ENCODE results near the gene MLLT11.

MLLT11 gene, protein sequence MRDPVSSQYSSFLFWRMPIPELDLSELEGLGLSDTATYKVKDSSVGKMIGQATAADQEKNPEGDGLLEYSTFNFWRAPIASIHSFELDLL

GRCh38 chr1:151060007-151060656, at the start of gene MLLT11:
Gene MLLT11 (plus strand): TSS chr1:151060397. CDS start chr1:151067225, 6,828 bp downstream.
- DNase-seq = no peak

- DNase-seq = no peak
Observed at GRCh38 chr1:151011154-151011850, 48.9 kb upstream of the MLLT11 start.

- DNase-seq = no peak
Observed at GRCh38 chr1:151012684-151013471, 47.3 kb upstream of the MLLT11 start.

DNA sequence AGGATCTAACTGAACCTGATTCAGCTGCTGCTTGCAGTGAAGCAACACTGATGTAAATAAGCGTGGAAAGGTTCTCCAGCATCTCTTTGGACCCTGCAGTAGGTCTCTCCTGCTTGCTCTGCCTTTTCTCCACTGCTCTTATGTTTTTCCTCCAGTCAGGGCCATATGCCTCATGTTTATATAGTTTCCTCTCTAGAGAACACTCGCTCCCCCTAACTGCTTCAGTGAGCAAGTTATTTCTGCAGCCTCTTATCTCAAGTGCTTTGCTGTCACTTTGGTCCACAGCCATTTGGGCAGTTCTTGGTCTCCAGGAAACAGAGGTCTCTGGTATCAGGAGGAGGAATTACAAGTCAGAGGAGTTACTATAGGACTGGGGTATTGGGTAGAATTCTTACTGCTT, 46.7 kb upstream of the MLLT11 start:
- peak; percentile 27 for DNase-seq

DNA sequence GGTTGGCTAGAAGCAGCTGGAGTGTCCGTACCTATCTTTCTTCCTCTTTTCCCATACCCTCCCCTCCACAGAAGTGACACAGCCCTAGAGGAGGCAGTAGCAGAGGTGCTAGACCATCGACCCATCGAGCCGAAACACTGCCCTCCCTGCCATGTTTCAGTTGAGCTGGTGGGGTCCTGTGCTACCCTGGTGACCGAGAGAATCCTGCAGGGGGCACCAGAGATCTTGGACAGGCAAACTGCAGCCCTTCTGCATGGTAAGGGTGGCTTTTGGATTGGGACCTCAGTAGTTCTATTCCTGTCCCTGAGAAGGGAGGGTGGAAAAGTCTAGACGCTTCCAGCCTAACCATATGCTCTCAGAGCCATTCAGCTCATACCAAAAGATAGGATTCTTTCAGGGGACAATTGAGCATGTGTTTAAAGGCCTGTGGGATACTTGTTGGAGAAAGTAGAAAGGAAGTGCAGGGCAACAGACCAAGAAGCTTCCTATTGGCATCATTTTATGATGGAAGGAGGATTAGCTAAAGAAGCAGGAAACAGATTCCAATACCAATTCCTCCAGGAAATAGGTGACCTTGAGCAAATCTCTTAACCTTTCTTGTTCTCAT, 35.6 kb upstream of the MLLT11 start:
- DNase-seq = peak; percentile 27

- no peak for DNase-seq
Observed at GRCh38 chr1:151026460-151026859, 33.7 kb upstream of the MLLT11 start.

DNA sequence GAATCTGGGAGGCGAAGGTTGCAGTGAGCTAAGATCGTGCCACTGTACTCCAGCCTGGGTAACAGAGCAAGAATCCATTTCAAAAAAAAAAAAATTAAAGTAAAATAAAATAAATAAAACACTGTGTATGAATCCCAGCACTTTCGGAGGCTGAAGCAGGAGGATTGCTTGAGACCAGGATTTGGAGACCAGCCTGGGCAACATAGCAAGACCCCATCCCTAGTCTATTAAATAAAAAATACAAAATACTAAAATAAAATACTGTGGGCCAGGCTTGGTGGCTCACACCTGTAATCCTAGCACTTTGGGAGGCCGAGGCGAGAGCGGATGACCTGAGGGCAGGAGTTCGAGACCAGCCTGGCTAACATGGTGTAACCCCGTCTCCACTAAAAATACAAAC, 28.0 kb upstream of the MLLT11 start:
- DNase-seq = no peak

GRCh38 chr1:151035167-151035566, 25.0 kb upstream of the MLLT11 start:
- DNase-seq = no peak

GRCh38 chr1:151036356-151036755, 23.8 kb upstream of the MLLT11 start, which contains the start of gene BNIPL:
Gene BNIPL (plus strand): TSS chr1:151036586. CDS start chr1:151036726, 140 bp downstream.
- DNase-seq = no peak

DNA sequence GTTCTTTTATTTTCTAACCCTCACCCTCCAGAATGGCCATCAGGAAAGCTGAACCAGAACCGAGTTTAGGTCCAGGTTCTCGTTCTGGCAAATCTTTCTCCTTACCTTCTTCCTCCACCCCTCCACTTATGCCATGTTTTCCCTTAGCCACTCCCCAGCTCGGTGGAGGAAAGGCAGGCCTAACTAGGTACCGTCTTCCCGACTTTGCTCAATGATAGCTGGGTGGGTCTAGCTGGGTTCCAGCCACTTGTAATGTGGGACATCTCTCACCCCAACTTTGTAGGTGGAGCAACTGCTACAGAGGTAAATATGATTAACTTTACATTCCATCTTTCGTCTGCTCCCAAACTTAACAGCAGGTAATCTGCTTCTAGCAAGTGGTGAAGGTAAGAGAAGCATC, 23.2 kb upstream of the MLLT11 start:
- no peak for DNase-seq

DNA sequence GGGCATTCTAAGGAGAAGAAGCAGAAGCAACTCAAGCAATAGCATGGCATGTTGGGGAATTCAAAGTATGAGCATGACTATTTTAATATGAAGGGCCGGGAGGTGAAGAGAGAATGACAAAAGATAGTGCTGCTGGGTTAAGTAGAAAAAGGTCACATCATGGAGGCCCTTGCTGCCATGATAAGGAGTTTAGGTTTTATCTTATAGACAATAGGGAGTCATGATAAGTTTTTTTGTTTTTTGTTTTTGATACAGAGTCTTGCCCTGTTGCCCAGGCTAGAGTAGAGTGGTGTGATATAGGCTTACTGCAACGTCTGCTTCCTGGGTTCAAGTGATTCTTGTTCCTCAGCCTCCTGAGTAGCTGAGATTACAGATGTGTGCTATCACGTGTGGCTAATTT, 20.7 kb upstream of the MLLT11 start:
- no peak for DNase-seq

DNA sequence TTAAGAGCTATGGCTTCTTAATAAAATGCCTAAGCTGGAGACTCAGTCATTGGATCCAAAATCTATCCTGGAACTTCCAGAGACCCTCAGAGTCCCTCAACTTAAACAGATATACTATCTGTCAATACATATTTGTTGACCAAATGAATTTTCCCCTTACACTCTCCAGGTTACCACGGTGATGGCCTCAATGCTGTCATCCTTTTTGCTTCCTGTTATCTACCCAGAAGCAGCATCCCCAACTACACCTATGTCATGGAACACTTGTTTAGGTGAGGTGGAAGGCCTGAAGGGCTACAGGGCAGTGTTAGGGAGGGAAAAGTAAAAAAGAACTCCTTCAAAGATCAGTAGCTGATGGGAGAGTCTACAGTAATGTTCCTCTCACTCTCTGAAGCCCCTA, 17.0 kb upstream of the MLLT11 start:
- no peak for DNase-seq

DNA sequence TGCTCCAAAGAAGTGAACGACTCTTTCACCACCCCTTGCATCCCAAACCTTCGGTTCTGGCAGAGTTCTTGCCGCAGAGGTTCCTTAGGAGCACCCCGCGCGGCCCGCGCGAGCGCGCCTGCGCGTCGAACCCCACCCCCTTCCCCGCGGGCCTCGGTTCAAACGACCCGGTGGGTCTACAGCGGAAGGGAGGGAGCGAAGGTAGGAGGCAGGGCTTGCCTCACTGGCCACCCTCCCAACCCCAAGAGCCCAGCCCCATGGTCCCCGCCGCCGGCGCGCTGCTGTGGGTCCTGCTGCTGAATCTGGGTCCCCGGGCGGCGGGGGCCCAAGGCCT, 12.6 kb upstream of the MLLT11 start, which contains the start of gene C1orf56:
Gene C1orf56 (plus strand): TSS at position 161 of the 334 bp plus-strand sequence. CDS start 97 bp downstream, at position 258.
- peak; percentile 24 for DNase-seq

- DNase-seq = peak; percentile 22
Observed at GRCh38 chr1:151047925-151048644, 12.1 kb upstream of the MLLT11 start.

DNA sequence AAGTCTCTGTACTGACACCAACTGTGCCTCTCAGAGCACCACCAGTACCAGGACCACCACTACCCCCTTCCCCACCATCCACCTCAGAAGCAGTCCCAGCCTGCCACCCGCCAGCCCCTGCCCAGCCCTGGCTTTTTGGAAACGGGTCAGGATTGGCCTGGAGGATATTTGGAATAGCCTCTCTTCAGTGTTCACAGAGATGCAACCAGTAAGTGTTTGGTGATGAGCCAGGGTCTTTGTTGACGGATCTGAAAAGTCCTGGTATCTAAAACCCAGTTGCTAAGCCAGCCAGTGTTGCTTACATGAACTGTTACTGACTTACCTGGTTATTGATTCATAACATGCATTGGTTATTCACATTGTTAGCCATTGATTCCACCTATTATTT, 11.6 kb upstream of the MLLT11 start:
- DNase-seq = no peak

DNA sequence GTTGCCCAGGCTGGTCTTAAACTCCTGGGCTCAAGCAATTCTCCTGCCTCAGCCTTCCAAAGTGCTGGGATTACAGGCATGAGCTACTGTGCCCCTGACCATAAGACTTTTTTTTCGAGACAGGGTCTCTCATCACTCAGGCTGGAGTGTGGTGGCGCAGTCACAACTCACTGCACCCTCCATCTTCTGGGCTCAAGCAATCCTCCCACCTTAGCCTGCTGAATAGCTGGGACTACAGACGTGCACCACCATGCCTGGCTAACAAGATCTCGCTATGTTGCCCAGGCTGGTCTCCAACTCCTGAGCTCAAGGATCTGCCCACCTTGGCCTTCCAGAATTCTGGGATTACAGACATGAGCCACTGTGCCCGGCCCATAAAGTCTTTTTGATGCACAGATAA, 10.7 kb upstream of the MLLT11 start:
- no peak for DNase-seq

- no peak for DNase-seq
Observed at GRCh38 chr1:151050051-151050688, 10.0 kb upstream of the MLLT11 start.

- DNase-seq = no peak
Observed at GRCh38 chr1:151051356-151052009, 8.7 kb upstream of the MLLT11 start.

DNA sequence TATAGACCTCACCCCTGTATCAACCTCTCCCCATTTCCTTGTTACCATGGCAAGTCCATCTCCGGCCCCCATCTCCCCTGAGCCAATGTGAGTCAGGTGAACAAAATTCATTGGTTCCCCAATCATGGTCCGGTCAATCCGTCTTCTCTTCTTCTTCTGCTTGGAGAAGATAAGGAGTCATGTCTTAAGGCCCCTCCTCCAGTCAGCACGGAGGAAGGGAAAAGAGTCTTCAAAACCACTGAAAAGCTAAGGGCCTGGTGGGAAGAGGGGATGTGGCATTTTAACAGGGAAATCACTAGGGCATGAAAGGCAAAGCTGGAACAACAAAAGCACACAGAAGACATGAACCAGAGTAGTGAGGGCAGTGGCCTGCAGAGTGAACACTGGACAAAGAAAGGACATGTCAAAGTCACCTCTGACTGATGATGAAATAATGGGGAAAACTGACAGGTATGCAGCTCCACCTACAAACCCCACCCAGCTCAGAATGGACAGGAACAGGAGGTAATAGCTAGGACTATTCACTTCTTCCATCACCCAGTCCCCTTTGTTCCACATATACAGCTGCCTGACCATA, 5.1 kb upstream of the MLLT11 start:
- no peak for DNase-seq

GRCh38 chr1:151055581-151055980, 4.6 kb upstream of the MLLT11 start:
- DNase-seq = no peak

DNA sequence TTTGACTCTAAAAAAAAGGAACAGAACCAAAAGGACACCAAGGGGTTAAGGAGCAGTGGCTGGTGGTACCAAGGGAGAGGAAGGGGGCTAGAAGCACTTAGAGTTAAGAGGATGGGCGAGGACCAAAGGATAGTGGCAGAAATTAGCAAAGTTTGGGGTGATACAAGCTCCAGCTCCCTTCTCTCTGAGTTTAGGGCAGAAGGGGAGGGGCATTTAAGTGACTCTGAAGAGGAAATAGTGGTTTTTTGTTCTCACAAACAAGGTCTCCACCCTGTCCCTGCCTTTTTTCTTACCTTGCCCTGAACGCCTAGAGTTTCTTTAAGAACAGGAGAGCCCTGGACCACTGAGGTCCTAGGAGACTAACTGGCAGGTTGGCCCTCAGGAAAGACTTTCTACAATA, 4.0 kb upstream of the MLLT11 start:
- no peak for DNase-seq
